ENCODE measurements around the gene CDH9.
A peak's percentile ranks its signal among the peaks of the same experiment; 100 is the strongest.

CDH9 gene, protein sequence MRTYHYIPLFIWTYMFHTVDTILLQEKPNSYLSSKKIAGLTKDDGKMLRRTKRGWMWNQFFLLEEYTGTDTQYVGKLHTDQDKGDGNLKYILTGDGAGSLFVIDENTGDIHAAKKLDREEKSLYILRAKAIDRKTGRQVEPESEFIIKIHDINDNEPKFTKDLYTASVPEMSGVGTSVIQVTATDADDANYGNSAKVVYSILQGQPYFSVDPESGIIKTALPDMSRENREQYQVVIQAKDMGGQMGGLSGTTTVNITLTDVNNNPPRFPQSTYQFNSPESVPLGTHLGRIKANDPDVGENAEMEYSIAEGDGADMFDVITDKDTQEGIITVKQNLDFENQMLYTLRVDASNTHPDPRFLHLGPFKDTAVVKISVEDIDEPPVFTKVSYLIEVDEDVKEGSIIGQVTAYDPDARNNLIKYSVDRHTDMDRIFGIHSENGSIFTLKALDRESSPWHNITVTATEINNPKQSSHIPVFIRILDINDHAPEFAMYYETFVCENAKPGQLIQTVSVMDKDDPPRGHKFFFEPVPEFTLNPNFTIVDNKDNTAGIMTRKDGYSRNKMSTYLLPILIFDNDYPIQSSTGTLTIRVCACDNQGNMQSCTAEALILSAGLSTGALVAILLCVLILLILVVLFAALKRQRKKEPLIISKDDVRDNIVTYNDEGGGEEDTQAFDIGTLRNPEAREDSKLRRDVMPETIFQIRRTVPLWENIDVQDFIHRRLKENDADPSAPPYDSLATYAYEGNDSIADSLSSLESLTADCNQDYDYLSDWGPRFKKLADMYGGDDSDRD

GRCh38 chr5:27038476-27038875 lies at the start of gene CDH9:
CDH9 (minus strand) TSS chr5:27038586; CDS start chr5:26988333, 50,253 bp downstream.
- DNase-seq (ENCODE audit: low spot score): peak; percentile 72

- DNase-seq (ENCODE audit: low spot score): no peak
These were observed 49.4 kb upstream of the CDH9 start for GRCh38 chr5:27087747-27088146.

DNA sequence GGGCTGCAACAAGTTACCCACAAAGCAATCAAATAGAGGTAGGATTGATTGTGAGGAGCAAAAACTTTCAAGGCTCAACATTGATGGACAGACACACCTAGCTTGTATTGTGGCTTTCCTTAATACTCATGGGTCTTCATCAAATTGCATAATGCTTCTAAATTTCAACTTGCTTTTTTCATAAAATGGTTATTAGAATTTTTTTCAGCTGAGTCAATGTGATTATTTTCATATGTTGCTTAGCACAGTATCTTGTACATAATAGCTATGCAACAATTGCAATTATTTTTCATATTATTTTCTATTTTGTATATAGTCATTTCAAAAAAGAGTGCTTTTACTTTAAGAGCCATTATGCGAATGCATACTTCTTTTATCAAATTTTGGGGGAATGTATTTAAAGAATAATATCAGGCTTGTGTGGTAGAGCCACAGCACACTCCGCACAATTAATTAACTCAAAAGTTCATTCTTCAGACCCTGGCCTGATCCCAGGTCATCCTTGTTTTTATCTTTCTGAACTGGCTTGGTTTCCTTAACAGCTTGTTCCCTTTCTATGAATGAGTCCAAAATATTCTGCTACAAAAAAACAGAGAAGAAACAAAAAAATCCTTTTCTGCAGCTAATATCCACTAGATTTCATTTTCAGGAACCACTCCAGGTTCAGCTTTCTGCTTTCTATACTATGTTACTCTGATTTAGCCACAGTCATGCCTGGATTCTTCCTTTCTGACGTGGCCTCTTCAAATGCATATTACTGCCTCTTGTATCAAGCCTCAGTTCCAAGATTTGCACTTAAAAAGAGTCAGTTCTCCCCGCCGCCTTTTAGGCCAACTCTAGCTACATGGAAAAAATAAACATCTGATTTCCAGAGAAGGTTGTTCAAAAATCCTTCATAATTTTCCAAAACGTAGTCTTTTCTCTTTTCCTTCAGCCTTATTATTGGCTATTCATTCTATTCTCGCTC lies 45.3 kb upstream of the CDH9 start:
- peak; percentile 2 for DNase-seq (ENCODE audit: low spot score)

DNA sequence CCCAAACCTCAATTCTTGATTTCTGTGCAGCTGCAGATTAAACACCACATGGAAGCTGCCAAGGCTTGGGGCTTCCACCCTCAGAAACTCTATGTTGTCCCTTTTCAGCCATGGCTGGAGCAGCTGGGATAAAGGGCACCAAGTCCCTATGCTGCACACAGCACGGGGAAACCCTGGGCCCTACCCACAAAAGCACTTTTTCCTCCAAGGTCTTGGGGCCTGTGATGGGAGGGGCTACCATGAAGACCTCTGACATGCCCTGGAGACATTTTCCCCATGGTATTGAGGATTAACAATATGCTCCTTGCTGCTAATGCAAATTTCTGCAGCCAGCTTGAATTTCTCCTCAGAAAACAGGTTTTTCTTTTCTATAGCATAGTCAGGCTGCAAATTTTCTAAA lies 41.8 kb upstream of the CDH9 start:
- DNase-seq (ENCODE audit: low spot score): no peak

DNA sequence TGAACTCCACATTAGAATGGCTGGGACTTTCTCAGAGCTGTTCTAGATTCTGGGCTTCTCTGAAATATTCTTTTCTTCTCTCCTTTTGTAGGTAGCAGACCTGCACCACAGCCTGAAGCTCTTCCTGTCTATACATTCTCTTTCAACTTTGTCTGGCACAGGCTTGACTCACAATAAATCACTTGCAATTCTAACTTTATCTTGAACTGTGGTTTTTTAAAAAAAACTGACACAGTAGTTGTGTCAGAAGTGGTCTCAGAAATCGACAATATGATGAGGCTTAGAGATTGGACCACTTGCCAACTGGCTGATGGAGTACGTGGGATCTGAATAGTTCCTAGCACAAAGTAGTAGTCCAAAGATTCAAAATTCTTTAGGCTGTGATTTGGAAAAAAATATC lies 24.1 kb upstream of the CDH9 start:
- DNase-seq (ENCODE audit: low spot score): no peak

- DNase-seq (ENCODE audit: low spot score): no peak
These were observed 10.1 kb upstream of the CDH9 start for GRCh38 chr5:27048510-27048909.

DNA sequence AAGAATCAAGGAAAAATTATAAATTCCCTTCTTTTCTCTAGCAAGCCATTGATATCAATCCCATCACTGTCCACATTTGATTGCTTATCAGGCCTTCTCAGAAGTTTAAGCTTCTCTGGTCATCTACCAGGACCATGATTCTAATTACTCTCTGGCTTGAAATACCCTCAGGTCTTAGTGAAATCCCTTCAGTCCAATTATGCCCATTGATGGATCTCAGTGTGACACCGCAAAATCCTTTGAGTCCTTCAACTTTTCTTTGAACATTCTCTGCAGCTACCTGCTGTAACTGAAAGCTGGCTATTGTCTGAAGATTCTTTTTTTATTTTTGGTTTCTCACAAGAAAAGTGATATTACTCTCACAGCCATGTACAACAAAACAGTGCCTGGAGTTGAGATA lies 3.0 kb upstream of the CDH9 start:
- no peak for DNase-seq (ENCODE audit: low spot score)

GRCh38 chr5:27034565-27034964 lies 3.8 kb downstream of the CDH9 start:
- no peak for DNase-seq (ENCODE audit: low spot score)

DNA sequence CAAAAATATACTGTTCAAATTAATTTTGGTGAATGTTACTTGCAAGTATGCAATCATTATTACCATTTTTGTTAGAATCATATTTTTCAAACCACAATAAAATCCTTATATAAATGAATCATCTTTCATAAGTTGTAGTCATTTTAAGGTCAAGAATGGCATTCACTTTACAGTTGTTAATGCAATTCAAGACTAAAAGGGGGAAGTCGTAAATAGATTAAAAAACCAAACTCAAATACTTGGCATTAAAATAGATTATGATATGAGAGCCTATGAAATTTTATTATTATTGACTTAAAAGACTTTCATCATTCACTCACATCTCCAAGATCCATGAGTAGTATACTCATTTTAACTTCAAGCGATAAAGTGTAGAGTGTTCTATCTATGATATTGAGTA lies 11.6 kb downstream of the CDH9 start:
- DNase-seq (ENCODE audit: low spot score): no peak

- DNase-seq (ENCODE audit: low spot score): no peak
These were observed 12.3 kb downstream of the CDH9 start for GRCh38 chr5:27026063-27026462.

- no peak for DNase-seq (ENCODE audit: low spot score)
These were observed 16.9 kb downstream of the CDH9 start for GRCh38 chr5:27021471-27021870.

GRCh38 chr5:27020973-27021372 lies 17.4 kb downstream of the CDH9 start:
- no peak for DNase-seq (ENCODE audit: low spot score)

- no peak for DNase-seq (ENCODE audit: low spot score)
These were observed 22.6 kb downstream of the CDH9 start for GRCh38 chr5:27015758-27016157.

DNA sequence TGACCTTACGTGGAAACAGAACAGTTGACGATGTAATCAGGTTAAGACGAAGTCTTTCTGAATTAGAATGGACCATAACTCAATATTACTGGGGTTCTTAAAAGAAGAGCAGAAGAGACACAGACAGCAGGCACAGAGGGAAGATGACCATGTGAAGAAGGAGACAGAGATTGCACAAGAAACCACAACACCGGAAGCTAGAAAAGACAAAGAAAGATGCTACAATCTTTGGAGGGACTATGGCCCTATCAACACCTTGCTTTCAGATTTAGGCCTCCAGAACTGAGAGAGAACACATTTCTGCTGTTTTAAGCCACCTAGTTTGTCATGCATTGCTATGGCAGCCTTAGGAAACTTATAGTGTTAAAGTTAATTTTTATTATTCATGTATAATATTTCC lies 27.1 kb downstream of the CDH9 start:
- no peak for DNase-seq (ENCODE audit: low spot score)

- no peak for DNase-seq (ENCODE audit: low spot score)
These were observed 27.7 kb downstream of the CDH9 start for GRCh38 chr5:27010646-27011045.

DNA sequence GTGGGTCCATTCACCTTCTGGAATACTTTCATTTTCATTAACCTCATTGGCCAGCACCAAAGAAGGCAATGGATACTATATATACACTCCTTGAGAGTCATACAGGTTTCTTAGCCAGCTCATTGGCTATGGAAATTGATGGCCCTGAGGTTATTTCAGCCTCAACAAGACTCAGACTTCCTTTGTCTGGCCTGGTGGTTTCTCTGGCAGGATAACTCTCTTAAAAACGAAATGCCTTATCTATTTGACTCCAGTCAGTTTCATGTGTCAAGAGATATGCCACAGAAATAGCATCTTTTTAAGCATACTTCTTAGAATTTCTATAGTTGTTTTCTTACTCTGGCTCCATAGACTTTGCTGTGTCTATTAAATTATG lies 28.9 kb downstream of the CDH9 start:
- DNase-seq (ENCODE audit: low spot score): no peak

- no peak for DNase-seq (ENCODE audit: low spot score)
These were observed 29.5 kb downstream of the CDH9 start for GRCh38 chr5:27008604-27009539.

DNA sequence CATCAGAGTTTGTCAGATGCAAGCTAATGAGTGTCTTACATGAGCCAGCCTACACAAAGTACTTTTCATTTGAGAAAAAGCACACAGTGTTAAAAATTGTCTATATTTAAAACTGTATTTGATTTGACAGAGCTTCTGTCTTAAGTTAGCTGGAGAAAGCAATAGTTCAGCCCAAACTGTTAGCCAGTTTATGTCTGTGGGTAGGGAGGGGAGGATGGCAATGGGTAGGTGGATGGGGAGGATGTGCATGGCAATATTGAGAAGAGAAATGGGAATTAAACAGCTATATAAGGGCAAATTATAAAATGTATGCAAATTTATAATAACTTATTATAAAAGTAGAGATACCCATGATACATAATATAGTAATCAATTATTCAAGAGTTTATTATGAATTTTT lies 31.3 kb downstream of the CDH9 start:
- DNase-seq (ENCODE audit: low spot score): peak; percentile 57

- DNase-seq (ENCODE audit: low spot score): no peak
These were observed 51.4 kb downstream of the CDH9 start for GRCh38 chr5:26986985-26987384.

GRCh38 chr5:26981750-26982149 lies 56.6 kb downstream of the CDH9 start:
- no peak for DNase-seq (ENCODE audit: low spot score)

- no peak for DNase-seq (ENCODE audit: low spot score)
These were observed 79.1 kb downstream of the CDH9 start for GRCh38 chr5:26959290-26959689.

Measured in putamen (tissue), 1 donor.